HG03280 (cell line): ENCODE data around the gene GPA33.

Source experiments
- ATAC-seq: cut with Tn5 transposase; IDR thresholded peaks from one replicate; pipeline ENCODE4 v1.9.1; 2021; ENCODE audit warnings: mild to moderate bottlenecking, moderate library complexity; ENCODE audit not compliant: unreplicated experiment

Gene GPA33

DNA sequence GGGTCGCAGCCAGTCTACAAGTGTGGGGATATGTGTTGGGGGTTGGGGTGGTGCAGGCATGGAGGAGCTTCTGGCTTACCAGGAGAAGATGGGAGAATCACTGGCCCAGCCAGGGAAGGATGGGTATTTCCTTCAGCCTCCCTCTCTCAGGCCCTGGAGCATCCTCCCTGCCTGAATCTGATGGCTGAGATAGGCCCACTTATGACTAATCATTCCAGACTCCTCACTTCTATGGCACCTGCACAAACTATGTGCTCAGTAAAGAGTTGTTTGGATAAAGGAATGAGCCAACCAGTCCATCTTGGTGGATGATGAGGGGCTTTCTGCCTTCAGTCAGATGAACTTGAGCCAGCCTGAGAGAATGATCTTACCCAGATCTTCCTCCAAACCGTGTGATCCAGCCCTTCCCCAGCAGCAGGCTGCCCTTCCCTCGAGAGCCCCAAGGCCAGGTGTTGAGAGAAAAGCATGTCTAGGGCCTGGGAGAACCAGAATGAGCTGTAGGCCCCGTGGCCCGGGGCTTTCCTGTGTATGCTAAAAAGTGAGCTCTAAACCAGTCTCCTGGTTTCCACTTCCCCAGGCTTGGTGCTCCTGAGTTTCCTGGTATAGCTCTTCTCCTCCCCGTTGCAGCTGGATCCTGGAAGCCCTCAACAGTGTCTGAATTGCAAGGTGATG, 1.3 kb downstream of the GPA33 start:
- ATAC-seq: no peak

DNA sequence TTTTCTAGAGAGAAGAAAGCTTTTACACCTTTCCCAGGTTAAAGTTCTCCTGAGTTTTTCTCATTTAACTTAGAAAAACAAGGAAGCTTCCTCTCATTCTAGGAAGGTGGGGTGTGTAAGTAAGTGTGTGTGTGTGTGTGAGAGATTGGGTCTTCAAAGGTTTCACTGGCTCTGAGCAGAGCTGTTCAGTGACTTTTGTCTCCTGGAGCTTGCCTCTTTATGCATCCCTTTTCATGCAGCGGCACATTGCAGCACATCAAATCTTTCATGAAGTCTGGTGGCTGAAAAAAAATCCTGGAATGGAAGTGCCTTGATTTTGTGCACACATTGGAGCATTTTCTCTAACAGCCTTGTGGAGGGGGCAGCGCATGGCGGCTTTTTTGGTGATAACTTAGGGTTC, 3.4 kb downstream of the GPA33 start:
- ATAC-seq: no peak

DNA sequence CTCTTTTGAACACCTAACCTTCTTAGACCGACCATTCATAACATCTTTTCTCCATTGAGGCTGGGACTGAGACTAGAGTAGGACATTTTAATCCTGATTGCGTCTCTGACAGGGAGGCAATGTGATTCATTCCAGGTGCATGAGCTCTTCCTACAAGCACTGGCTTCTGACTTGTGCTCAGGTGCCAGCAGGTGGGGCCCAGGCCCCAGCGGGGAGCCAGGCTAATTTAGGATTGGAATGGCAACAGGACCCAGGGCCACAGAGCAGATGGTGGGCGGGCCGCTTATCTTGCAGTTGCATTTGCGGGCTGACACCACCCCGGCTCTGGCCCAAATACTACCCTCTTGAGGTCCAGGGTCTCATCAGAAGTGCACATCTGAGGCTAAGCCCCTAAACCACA, 4.1 kb downstream of the GPA33 start:
- ATAC-seq: no peak

DNA sequence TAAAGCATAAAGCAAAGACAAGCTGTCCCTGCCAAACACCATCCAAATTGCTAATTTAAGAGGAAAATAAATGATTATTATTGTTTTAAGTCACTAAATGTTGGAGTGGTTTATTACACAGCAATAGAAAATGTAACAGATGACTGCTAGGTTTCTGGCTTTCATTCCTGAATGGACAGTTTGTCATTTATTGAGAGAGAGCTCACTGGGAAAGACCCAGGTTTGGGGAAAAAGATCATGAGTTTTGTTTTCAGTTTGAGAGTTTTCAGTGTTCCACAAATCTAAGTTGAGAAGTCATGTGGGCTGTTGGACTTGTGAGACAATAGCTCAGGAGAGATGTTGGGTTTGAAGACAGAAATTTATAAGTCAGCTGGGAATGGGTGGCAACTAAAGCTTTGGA, 5.4 kb downstream of the GPA33 start:
- no peak for ATAC-seq

DNA sequence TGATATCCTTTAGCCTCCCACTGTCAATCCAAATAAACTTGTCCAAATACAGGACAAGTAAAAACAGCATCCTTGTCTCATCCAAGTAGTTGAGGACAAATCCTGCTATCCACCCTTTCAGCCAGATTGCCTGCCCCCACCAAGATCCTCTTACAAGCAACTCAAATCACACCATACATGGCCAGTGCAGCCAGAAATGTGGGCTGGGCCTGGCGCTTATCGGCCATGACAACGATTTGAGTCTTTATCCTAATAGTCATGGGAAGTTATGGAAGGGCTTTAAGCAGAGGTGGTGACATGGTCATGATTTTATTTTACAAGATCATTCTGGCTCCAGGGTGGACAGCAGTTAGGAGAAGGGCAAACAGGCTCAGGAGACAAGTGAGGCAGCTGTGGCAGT, 6.3 kb downstream of the GPA33 start:
- ATAC-seq: no peak

DNA sequence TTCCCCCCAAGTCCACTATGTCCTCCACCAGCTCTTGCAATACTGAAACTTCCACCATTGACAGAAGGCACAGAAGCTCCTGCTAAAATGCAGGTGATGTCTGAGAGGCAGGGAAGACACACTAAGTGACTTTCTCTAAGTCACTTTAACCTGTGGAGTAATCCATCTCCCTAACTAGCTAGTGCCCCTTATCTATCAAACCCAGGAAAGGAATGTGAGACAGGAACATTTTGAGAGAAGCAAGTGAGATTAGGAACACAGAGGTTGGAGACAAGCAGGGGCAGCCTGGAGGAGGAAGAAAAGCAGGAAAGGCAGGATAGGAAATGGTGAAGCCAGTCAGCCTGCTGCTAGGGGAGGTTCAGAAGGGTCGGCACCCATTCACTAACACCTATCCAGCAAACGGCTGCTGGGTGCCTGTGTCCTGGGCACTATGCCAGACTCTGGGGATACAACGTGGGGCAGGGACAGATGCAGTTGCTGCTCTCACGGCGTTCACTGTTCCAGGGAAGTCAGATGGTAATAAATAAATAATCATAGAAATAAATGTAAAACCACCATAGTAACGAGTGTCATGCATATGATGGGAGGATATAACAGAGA, 7.0 kb downstream of the GPA33 start:
- ATAC-seq: no peak

DNA sequence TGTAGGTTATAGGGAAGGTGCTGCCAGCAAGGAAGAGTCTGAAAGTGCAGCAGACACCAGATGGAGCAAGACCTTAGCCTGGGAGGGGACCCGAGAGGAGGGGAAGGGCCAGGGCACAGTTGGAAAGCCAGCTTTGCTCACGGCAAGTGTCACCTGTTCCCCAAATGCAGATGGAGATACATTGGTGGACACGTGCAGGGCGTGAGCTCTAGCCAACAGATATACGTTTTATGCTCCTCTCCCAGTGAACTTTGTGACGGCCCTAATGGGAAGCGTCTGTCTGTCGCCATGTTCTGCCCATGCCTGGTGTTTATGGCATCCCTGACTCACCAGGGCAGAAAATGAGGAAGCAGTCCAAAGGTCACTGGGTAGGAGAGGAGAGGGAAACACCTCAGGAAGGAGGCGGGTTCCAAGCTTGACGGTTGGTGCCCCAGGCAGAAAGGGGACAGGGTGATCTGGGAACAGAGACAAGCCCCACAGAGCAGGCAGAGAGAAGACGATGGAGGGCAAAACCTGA, 7.6 kb downstream of the GPA33 start:
- ATAC-seq: no peak

DNA sequence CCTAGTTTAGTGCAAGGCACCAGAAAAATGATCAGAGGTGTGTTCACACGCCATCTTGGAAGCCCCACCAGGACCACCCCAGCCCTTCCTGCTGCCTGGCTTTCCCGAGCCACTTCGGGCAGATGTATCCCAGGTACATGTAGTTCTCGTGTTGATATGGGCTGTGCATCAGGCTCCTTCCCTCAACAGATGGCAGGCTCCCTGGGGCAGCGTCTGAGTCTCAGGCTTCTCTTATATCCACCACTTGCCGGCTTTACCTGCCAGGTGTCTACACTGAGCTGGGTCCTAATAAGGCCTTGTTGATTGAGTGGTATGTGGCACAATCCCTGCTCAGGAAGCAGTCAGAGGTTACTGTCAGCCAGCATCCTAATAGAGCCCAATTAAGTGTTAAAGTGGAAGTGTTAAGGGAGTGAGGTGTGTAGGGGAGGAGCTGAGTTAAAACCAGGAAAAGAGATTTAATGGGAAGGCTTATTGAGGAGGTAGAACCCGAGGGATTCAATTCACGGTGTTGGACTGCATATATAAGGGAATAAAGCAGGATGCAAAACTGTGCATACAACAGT, 8.5 kb downstream of the GPA33 start:
- no peak for ATAC-seq

DNA sequence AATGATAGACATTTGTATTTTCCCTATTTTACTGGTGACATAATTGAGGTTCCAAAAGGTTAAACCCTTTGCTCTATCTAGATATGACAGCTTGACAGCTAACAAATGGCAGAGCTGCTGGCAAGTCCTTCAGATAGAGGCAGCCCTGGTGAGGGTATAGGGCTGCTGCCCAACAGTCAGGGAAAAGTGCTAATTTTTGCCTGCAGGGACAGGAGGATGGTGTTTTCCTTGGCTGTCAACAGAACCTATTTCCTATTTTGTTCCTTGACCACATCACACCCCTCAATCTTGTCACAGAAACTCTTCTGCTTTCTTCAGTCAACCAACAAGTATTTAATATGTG, 12.3 kb downstream of the GPA33 start:
- ATAC-seq: no peak

DNA sequence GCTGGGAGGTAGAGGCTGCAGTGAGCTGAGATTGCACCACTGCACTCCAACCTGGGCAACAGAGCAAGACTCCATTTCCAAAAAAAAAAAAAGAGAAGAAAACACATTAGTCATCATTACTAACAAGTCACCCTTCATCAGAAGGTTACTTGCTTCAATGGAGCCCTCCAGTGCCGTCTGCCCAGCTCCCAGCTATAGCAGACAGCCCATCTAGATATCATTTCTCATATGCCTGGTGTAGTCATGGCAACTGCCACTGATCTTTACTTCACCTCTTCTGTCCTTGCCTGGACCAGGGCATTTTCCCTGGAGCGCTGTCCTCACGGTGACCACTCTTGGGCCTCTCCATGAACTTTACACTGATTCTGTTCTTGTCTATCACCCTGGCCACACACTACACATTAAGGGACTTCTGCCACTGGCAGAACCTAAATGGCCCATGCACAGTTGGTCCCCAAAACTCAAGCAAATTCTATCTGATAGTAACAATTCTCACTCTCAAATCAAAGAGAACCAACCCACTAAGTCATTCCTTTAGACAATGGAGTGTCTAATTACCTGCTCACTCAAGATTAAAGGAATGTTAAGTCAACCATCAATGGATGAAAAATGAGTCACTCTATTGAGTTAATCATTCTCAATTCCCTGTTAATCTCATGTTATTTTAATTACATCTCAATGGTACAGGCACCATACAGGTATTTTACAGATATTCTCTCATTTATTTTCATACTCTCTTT, 12.9 kb downstream of the GPA33 start:
- no peak for ATAC-seq

DNA sequence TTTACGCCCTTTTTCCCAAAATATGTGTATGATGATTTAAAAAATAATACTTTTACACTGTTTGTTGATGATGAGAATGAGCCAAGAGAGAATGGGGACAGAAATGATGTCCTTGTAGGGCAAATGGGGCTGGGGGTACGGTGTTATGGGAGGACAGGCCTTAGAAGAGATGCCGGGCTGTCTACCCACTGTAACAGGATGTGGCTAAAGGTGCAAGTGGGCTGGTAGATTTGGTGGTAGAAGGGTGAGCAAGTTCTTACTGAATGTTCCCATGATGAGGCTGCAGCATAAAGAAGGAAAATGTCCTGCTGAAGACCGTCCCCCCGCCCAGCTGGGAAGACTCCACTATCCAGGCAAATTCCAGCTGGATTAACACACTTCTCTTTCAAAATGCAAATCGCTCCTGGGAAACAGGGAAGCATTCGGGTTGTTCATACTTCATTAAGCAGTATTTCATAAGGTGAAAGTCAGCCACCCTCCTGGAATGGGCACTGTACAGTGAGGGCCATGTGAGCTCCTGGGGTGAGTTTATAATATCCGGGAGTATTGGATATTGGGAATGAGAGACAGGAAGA, 14.0 kb downstream of the GPA33 start:
- ATAC-seq: no peak

DNA sequence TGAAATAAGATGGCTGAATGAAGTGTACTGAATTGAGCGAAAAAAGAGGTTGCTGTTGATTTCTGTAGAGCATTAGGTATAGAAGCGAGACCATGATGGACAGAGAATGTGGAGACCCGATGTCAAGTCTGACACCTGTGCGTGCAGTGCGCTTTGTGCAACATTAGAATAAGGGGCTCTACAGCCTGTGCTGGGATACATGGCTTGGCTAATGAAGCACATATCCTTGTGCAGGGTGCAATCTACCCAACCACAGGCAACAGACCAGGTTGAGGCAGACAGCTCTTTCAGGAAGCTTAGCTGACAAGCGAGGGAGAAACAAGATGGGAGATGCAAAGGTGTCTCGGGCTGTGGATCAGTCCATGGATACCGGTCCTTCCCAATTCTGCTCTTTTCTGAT, 18.9 kb downstream of the GPA33 start:
- no peak for ATAC-seq

DNA sequence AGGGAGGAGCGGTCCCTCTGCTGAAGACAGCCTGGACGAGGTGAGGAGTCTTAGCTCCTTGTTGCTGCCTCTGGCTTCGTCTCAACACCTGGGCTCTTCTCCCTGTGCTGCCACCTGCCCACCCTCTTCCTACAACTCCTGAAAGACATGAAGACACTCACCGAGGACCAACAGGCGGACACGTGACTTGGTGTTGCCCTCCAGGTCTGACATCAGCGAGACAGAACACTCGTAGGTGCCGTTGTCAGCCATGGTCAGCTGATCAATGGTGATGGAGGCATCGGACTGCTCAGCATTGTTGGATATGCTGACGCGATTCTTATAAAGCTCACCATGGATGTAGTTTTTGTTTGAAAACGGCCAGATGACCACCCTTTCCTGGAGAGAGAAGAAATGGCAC, 21.4 kb downstream of the GPA33 start:
- ATAC-seq: no peak

DNA sequence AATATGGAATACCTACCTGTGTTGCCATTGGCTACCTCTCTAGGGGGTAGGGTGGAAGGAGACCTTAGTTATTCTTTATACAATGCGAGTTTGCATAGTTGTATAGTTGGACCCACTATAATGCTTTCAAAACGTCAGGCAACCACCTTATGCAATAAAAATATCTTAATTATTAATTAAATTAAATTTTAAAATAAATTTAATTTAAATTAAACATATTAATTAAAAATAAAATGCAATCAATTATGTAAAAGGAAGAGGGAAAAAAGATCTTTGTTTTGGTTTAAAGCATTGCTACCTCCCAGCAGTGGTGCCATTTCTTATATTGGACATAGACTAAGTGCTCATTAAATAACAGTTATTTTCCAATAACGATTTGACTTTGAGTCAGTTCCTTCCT, 22.3 kb downstream of the GPA33 start:
- ATAC-seq: no peak

DNA sequence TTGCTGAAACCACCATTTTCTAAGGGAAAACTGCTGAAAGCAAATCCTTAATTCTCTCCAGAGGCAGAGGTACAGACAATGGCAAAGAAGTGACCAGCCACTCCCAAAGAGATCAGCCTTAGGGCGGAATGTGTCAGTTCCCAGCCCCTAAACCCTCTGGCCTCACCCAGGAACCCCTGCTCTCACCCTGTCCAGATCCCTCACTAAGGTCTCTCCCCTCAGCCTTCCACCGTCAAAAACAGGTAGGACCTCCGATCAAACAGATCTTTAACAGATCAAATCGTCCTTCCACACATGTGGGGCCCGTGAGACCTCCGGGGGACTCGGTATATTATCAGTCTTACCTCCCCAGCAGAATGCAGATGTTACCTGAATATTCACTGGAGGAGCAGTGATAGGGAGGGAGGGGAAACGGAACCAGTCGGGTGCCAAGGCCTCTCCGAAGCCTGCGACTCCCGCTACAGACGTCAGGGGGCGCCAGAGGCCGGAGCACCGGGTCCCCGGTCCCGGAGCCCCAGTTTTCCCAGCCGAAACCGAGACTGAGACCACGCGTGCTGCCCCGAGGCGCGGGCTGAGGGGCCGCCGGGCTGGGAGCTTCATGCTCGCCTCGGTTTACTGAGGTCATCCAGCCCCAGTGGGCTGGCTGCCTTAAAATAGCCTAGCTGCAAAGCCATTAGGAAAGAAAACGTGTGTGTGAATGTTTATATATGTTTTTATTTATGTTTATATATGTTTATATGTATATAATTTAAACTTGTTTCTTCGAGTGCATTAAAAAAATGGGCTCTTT, 23.6 kb downstream of the GPA33 start:
- no peak for ATAC-seq

DNA sequence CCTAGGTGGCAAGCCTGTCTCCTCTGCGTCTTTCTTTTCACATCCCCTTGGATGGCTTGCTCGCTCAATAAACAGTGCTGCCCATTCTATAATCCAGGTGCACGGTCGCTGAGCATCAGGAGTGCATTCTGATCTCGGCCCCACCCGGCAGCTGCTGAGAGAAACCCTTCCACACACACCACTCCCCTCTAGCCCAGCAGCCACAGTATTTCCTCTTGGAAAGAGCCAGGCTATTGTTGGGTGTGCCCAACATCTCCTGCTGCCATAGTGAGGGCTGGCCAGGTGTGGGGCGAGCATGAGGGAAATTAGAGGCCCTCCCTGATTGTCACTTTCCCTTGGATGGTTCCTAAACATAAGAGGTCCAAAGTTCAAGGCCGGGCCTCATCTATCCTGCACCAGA, 24.7 kb downstream of the GPA33 start:
- no peak for ATAC-seq

DNA sequence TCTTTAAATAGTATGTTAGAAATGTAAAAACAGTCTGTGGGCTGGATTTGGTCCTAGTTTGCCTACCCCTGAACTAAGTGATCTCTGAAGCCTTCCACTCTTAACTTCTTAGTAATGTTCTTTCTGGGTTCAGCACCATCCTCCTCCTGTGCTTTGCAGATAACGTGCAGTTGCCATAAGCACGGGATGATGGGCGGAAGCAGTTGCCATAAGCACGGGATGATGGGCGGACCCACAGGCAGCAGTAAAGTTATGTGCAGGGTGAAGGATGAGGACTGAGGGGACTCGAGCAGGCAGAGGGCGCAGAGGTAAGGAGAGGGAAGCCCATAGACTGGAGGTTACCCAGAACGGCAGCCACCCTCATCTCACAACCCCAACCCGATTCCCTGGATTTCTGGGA, 25.6 kb downstream of the GPA33 start:
- ATAC-seq: no peak

DNA sequence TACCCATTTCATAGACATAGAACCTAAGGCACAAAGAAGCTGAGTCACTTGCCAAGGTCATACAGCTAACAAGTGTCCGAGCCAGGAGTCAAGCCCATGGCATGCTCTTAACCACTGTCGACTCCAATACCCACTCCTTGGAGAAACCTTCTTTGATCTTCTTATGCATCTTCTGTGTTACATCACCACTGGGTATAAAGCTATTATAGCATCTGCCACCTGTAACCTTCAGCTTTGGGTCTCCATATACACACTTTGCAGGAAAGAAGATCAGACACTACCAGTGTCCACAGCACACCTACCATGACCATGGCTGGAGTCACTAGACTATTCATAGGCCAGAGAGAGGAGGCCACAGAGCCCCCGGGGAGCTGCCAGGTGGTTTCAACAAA, 29.1 kb downstream of the GPA33 start:
- ATAC-seq: no peak

DNA sequence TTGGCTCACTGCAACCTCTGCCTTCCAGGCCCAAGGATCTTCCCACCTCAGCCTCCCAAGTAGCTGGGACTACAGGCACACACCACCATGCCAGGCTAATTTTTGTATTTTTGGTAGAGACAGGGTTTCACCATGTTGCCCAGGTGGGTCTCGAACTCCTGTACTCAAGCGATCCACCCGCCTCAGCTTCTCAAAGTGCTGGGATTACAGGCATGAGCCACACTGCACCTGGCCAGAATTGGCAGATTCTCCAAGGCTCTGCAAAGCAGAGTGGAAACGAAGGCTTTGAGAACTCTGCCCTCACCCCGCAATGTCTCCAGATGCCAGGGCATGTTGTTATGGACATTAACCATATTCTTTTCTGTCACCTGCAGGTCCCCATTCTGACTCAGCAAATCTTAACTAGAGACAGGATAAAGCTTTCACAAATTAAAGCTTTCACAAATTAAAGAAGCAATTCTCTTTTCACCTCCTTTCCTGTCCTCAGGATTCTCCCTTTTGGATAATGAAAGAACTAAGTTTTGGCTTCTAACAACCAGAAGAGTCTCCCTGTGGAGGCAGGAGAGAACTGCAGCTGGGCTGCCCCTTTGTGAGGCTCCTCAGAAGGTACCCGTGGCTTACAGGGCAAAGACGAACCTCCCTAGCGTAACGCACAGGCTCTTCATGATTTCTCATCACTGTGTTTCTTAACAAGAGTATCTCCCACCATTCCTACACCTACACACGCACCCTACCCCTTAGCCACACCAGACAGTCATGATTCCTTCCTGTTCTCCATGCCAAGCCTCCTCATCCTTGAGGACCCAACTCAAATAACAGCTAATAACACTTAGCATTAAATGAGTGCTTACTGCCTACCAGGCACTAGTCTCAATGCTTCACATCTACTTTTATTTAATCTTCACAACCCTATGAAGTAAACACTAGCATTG, 29.8 kb downstream of the GPA33 start:
- no peak for ATAC-seq

DNA sequence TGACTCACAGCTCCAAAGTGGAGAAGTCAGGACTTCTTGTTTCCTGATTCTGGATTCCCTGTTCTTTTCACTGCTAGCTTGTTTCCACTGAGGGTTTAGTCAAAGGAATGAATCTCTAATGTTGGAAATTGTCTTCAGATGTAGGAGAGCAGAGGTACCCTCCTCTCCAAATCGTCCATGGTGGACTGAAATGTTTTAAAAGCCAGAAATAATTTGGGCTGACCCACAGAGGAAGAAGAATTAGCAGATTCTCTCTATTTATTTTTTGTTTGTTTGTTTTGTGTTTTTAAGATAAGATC, 30.4 kb downstream of the GPA33 start:
- no peak for ATAC-seq
